Stimulated activated CD8-positive, alpha-beta memory T cell treated with anti-CD3 and anti-CD28 coated beads, Interleukin-2, amount 100 ng/mL, for 48 hours (primary cell): ENCODE measurements around the gene TRIO.
"Not testable (repeated sequence)": the region's sequence is repeated elsewhere in the genome, so short reads cannot be mapped to it uniquely, and the experiment has no call there.

Experiments used
- DNase-seq, 2 donors: peaks; one replicate each; pipeline ENCODE4 v3.0.0-alpha.2; 2020; ENCODE audit warnings: low read depth in 2 of 2

Gene TRIO

GRCh38 chr5:14185326-14186058 is 42.4 kb downstream of the TRIO start:
- no peak for DNase-seq

- DNase-seq: no peak
These were observed 43.1 kb downstream of the TRIO start for GRCh38 chr5:14186059-14186830.

- no peak for DNase-seq
These were observed 44.0 kb downstream of the TRIO start for GRCh38 chr5:14187157-14187556.

GRCh38 chr5:14187660-14188059 is 44.5 kb downstream of the TRIO start:
- no peak for DNase-seq

GRCh38 chr5:14188778-14189177 is 45.6 kb downstream of the TRIO start:
- DNase-seq: no peak

- DNase-seq: no peak
These were observed 46.5 kb downstream of the TRIO start for GRCh38 chr5:14189680-14190079.

- no peak for DNase-seq
These were observed 47.3 kb downstream of the TRIO start for GRCh38 chr5:14190194-14191164.

- no peak for DNase-seq
These were observed 48.2 kb downstream of the TRIO start for GRCh38 chr5:14191325-14191724.

- no peak for DNase-seq
These were observed 50.4 kb downstream of the TRIO start for GRCh38 chr5:14193496-14193895.

GRCh38 chr5:14195588-14195987 is 52.4 kb downstream of the TRIO start:
- no peak for DNase-seq

GRCh38 chr5:14197056-14197455 is 53.9 kb downstream of the TRIO start:
- DNase-seq: no peak

- no peak for DNase-seq
These were observed 56.8 kb downstream of the TRIO start for GRCh38 chr5:14199902-14200301.

- DNase-seq: no peak
These were observed 57.3 kb downstream of the TRIO start for GRCh38 chr5:14200312-14200990.

- DNase-seq: no peak
These were observed 58.3 kb downstream of the TRIO start for GRCh38 chr5:14201325-14202045.

- DNase-seq: no peak
These were observed 59.3 kb downstream of the TRIO start for GRCh38 chr5:14202462-14202861.

- no peak for DNase-seq
These were observed 61.0 kb downstream of the TRIO start for GRCh38 chr5:14204011-14204670.

- DNase-seq: no peak
These were observed 61.7 kb downstream of the TRIO start for GRCh38 chr5:14204785-14205321.

- no peak for DNase-seq
These were observed 63.0 kb downstream of the TRIO start for GRCh38 chr5:14206028-14206725.

GRCh38 chr5:14207428-14207827 is 64.3 kb downstream of the TRIO start:
- DNase-seq: not testable (repeated sequence)
